Tibial nerve (tissue), 4 donors: ENCODE data around the gene ZNF692. TPM values are rescaled to one million over a fixed set of nuclear protein-coding genes. Genes with fewer than 3 reads are reported as not detected.

Experiments used
- DNase-seq, 2 donors: peaks; one replicate each; pipeline ENCODE4 v3.0.0-alpha.2; 2019; ENCODE audit warnings: low spot score in 2 of 2
- H3K27ac ChIP-seq, 4 donors: fragments of 200-600 bp; sonication (generic) in 3 of 4; one replicate each; pipeline ENCODE4 v1.5.1; 2017 to 2019; ENCODE audit warnings: mild to moderate bottlenecking in 1 of 4
- H3K27me3 ChIP-seq, 2 donors: fragments of 200-600 bp; sonication (generic) in 1 of 2; one replicate each; pipeline versions ENCODE4 v1.5.1 to v1.6.0; 2017 to 2019
- H3K36me3 ChIP-seq, 3 donors: fragments of 200-600 bp; sonication (generic); one replicate each; pipeline ENCODE4 v1.5.1; 2018 to 2019
- H3K4me1 ChIP-seq, 4 donors: fragments of 200-600 bp; sonication (generic) in 3 of 4; one replicate each; pipeline ENCODE4 v1.5.1; 2017 to 2019
- H3K4me3 ChIP-seq, 4 donors: fragments of 200-600 bp; sonication (generic) in 3 of 4; one replicate each; pipeline ENCODE4 v1.5.1; 2017 to 2019; ENCODE audit warnings: mild to moderate bottlenecking in 1 of 4, moderate library complexity in 1 of 4
- H3K9me3 ChIP-seq, 4 donors: fragments of 200-600 bp; sonication (generic) in 3 of 4; one replicate each; pipeline ENCODE4 v1.5.1; 2017 to 2019
- EP300 ChIP-seq, 2 donors: sonication (generic); formaldehyde crosslinking; IDR thresholded peaks; one replicate each; pipeline ENCODE4 v1.6.1; 2017; ENCODE audit warnings: antibody characterized with exemption in 2 of 2, mild to moderate bottlenecking in 1 of 2
- POLR2A ChIP-seq, 2 donors: fragments of 450-650 bp; IDR thresholded peaks; one replicate each; pipeline ENCODE4 v1.6.1; 2017; ENCODE audit warnings: antibody characterized with exemption in 2 of 2, mild to moderate bottlenecking in 2 of 2, moderate library complexity in 2 of 2
- WGBS, 2 donors: methylation state at CpG; one replicate each; pipeline ENCODE4 v1.1.5; 2018; 5-methylcytosine and 5-hydroxymethylcytosine counted together
- total RNA-seq, 4 donors: library from RNA; depleted of rRNA; stranded (reverse); fragments of >200 nt; gene quantifications; one replicate each; pipeline ENCODE4 v1.1.0, GENCODE V29; 2016
- TF ChIP-seq, protein P1 (sequence below), 5 experiments: fragments of 200-600 bp in 3 of 5; fragments of 450-650 bp in 2 of 5; sonication (generic) in 3 of 5; IDR thresholded peaks; one replicate each; pipeline ENCODE4 v1.5.1; 2016 to 2019; ENCODE audit warnings: antibody characterized with exemption in 5 of 5, mild to moderate bottlenecking in 3 of 5, moderate library complexity in 2 of 5

The ZNF692 gene, protein sequence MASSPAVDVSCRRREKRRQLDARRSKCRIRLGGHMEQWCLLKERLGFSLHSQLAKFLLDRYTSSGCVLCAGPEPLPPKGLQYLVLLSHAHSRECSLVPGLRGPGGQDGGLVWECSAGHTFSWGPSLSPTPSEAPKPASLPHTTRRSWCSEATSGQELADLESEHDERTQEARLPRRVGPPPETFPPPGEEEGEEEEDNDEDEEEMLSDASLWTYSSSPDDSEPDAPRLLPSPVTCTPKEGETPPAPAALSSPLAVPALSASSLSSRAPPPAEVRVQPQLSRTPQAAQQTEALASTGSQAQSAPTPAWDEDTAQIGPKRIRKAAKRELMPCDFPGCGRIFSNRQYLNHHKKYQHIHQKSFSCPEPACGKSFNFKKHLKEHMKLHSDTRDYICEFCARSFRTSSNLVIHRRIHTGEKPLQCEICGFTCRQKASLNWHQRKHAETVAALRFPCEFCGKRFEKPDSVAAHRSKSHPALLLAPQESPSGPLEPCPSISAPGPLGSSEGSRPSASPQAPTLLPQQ
- 100 to 1,000 TPM in 1 of 4 donors, 10 to 100 TPM in 3; 40.8 to 118 (median 68.5) TPM for total RNA-seq

DNA sequence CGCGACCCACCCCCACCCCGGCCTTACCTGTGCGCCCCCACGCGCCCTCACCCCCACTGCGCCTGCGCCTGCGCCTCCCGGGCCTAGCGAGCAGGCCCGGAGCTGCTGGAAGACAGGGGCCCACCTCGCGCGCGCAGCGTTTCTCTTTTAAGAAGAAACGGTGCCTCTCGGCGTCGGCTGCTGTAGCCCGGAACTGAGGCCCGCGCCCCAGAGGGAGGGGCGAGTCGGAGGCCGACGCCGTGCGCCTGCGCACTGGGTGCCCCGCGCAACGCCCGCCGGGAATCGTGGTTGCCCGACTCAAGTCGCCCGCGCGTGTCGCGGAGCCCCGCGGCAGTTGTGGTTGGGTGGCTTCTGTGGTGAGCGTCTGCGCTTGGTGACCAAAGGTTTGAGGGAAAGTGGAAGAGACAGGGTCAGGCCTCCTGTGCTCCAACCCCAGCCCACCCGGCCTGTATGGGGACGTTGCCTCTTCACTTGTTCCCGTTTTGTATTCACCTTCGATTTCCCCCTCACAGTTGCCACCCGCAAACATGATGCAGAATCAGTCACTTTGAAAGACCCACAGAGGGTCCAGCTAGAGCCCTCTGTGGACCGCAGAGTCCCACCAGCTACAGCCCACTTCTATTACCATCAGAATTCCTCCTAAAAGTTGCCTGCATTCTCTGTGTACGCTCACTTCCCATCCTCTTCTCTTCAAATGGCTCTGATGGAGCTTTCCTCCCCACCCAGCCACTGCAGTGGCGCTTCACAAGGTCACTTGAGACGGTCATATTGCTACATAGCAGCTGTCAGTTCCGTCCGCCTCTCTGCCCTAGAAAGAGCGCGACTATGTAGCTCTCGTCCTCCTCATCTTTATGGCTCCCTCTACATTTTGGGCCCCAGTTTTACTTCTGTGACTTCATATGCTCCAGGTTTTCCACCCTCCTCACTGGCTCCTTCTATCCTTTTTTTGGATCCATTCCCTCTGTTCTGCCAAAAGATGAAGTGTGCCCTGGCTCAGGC lies at the start of gene ZNF692:
ZNF692 (minus strand) TSS at position 195 of the 999 bp plus-strand sequence. CDS start 776 bp downstream, outside the sequence.
- H3K4me3 ChIP-seq = peak within 1 kb of the TSS; percentile 52 to 75 (median 68)
- H3K4me1 ChIP-seq = peaks cover 0 to 45% (median 24%) of the 10 kb centered on the region in 4 donors
- peak within 1 kb of the TSS; percentile 89 to 97 (median 92) for H3K27ac ChIP-seq
- peaks cover 0 to 16% (median 0%) of the 10 kb centered on the region in 3 donors for H3K36me3 ChIP-seq
- TF ChIP-seq, protein P1, sequence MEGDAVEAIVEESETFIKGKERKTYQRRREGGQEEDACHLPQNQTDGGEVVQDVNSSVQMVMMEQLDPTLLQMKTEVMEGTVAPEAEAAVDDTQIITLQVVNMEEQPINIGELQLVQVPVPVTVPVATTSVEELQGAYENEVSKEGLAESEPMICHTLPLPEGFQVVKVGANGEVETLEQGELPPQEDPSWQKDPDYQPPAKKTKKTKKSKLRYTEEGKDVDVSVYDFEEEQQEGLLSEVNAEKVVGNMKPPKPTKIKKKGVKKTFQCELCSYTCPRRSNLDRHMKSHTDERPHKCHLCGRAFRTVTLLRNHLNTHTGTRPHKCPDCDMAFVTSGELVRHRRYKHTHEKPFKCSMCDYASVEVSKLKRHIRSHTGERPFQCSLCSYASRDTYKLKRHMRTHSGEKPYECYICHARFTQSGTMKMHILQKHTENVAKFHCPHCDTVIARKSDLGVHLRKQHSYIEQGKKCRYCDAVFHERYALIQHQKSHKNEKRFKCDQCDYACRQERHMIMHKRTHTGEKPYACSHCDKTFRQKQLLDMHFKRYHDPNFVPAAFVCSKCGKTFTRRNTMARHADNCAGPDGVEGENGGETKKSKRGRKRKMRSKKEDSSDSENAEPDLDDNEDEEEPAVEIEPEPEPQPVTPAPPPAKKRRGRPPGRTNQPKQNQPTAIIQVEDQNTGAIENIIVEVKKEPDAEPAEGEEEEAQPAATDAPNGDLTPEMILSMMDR (IDR thresholded peaks at IDR 0.05) = no peak
- TF ChIP-seq POLR2A (IDR thresholded peaks at IDR 0.05) = peak; percentile 65 to 84
- peak; percentile 89 to 96 for TF ChIP-seq EP300 (IDR thresholded peaks at IDR 0.05)
- peak; percentile 93 to 95 for DNase-seq
- 4 to 10% methylated on average over 33 to 59 of the region's 62 CpGs for WGBS, 2 donors
- no peaks in the 10 kb centered on the region for H3K9me3 ChIP-seq
- H3K27me3 ChIP-seq = no peaks in the 10 kb centered on the region

DNA sequence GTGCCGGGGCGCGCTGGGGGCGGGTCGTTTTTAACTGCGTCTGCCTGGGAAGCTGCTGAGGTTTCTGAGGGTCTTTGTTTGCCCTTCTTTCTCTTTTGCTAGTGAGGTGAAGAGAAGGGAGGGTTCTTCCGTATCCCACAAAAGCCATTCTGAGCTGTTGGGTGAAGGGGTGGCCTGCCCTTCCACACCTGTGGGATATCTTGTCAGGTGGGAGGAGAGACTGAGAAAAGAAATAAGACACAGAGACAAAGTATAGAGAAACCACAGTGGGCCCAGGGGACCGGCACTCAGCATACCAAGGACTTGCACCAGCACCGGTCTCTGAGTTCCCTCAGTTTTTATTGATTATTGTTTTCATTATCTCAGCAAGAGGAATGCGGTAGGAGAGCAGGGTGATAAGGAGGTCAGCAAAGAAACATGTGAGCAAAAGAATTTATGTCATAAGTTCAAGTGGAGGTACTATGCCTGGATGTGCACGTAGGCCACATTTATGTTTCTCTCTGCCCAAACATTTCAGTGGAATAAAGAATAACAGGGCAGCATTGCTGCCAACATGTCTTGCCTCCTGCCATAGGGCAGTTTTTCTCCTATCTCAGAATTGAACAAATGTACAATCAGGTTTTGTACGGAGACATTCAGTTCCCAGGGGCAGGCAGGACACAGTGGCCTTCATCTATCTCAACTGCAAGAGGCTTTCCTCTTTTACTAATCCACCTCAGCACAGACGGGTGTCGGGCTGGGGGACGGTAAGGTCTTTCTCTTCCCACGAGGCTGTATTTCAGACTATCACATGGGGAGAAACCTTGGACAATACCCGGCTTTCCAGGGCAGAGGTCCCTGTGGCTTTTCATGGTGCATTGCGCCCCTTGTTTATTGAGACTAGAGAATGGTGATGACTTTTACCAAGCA lies 48.1 kb upstream of the ZNF692 start:
- no peak for TF ChIP-seq EP300 (IDR thresholded peaks at IDR 0.05)
- no peak for TF ChIP-seq POLR2A (IDR thresholded peaks at IDR 0.05)
- TF ChIP-seq, protein P1 (IDR thresholded peaks at IDR 0.05) = no peak
- 18 to 20% methylated on average over 18 of the region's 18 CpGs for WGBS, 2 donors
- DNase-seq = no peak

DNA sequence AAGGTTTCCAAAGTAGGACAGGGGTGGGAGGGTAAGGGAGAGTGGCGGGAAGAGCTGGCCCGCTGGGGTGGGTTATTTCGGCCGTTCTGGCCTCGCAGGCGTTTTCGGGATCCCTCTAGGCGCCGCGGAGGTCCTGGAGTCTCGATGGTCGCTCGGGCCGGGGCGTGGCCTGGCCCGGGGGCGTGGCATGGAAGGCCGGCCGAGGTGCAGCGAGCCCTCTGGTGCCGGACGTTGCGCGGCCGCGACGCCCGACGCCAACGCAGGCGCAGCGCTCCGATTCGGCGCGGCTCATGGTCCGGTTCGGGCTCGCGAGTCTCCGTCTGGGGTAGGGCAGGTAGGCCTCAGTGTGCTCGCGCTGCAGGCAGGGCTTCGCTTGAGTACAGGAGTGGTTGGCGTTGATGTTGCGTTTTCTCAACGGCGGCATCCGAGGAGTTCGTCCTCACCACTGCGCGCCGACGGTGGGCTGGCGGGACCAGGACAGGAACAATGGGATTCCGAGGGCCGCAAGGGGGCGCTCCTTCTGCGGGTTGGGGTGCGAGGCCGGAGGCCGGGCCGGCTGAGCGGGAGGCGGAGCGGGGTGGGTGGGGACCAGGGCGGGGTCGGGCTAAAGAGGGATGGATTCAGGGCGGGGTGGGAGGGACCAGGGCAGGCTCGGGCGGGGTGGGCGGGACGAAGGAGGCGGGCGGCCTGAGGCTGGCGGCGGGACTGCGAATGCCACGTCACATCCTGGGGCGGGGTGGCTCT lies 47.3 kb upstream of the ZNF692 start, which contains the start of gene PGBD2:
PGBD2 (plus strand) TSS at position 227 of the 744 bp plus-strand sequence. CDS start 7,628 bp downstream, outside the sequence.
- Histone ChIP-seq H3K4me3 (peak within 1 kb of the TSS; percentile 43 to 90 (median 78)), H3K9me3 (peaks cover 0 to 3% (median 0%) of the 10 kb centered on the region in 4 donors), H3K27ac (peak within 1 kb of the TSS; percentile 78 to 95 (median 90)), H3K36me3 (peaks cover 0 to 4% (median 0%) of the 10 kb centered on the region in 3 donors), H3K27me3 (no peaks in the 10 kb centered on the region), H3K4me1 (peaks cover 0 to 21% (median 4%) of the 10 kb centered on the region in 4 donors)
- DNase-seq = peak; percentile 87 to 89
- TF ChIP-seq POLR2A (IDR thresholded peaks at IDR 0.05) (peak; percentile 48 to 60), EP300 (IDR thresholded peaks at IDR 0.05) (peak in 1 of 2 donors; percentile 87)
- TF ChIP-seq, protein P1 (IDR thresholded peaks at IDR 0.05) = peak; percentile 59 to 88 (median 75)
- WGBS, 2 donors = 0 to 2% methylated on average over 55 to 61 of the region's 80 CpGs

More for the DNA sequence above, 48.1 kb upstream of the ZNF692 start:
- Histone ChIP-seq H3K27ac (peak overlapping the region; percentile 78 to 95 (median 90)), H3K4me3 (peak overlapping the region; percentile 43 to 90 (median 78)), H3K4me1 (peaks cover 0 to 21% (median 4%) of the 10 kb centered on the region in 4 donors), H3K36me3 (peaks cover 0 to 4% (median 0%) of the 10 kb centered on the region in 3 donors), H3K27me3 (no peaks in the 10 kb centered on the region), H3K9me3 (peaks cover 0 to 3% (median 0%) of the 10 kb centered on the region in 4 donors)
